Measurements from ENCODE around the gene HAUS2.
"Not testable (repeated sequence)": the region's sequence is repeated elsewhere in the genome, so short reads cannot be mapped to it uniquely, and the experiment has no call there.

HAUS2 gene

GRCh38 chr15:42576040-42576594 lies 27.5 kb downstream of the HAUS2 start:
- no peak for DNase-seq

DNA sequence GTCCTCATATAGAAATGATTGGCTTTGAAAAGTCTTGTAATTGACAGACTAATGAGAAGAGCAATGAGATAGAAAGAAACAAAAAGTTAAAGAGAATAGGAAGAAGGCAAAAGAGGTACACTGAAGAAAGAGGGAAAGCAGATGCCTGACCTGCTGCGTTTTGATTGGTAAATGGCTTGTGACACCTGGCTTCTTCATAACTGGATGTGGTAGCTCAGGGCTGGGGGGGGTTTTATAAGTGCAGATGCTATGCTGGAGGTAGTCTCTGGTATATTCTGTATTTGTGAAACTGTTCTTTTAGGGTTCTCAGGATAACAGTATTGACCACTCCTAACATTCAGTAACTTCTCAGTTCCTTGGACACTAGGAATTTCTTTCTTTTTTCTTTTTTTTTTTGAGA lies 28.1 kb downstream of the HAUS2 start:
- DNase-seq, result no peak

DNA sequence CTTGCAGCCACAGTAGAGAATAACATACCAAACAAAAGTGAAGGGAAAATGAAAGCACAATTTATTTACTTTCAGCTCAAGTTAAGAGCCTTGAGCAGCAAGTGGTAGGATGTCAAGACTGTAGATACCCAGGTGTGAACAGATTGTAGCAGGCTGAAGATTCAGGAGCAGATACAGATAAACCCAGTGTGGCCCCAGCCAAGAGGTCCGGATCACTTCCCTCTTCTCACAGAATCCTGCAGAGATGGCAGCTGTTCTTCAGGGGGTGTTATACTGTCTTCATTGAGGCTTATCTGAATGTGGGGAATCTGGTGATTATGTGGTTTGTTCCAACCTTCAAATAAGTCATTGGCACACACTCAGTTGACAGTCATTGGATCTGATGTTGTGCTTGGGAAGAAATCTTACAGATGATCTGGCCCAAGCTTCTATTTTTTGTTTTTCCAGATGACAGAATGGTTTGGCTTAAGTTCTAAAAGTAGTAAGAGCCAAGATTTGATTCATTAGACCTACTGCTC lies 28.9 kb downstream of the HAUS2 start:
- DNase-seq, result no peak

DNA sequence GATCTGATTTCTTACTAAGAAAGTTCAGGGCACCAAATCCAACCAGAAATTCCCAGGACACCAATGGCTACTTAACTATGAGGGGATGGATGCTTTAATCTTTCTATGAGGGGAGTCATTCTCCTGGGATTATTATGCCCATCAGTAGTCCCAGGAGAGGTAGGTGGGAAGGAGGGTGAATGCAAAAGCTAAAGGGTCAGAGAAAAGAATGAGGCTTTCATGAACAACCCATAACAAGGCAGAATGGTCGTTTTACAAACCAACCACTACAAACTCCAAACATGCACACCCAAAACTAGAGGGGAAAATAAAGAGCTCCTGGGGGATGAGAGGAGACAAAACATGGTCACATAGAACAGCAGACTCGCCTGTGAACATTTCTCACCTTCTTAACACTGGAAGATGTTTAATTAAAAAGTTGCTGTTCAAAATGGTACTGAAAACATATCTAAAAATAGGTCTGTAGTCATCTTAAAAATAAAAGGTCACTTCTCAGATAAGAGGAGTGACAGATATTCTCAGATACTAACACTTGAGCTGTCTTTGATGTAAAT lies 30.4 kb downstream of the HAUS2 start:
- no peak for DNase-seq

GRCh38 chr15:42581272-42581730 lies 32.7 kb downstream of the HAUS2 start:
- peak; percentile 87 for DNase-seq

- DNase-seq, result no peak
Observed at GRCh38 chr15:42582569-42583375, 34.1 kb downstream of the HAUS2 start.

DNA sequence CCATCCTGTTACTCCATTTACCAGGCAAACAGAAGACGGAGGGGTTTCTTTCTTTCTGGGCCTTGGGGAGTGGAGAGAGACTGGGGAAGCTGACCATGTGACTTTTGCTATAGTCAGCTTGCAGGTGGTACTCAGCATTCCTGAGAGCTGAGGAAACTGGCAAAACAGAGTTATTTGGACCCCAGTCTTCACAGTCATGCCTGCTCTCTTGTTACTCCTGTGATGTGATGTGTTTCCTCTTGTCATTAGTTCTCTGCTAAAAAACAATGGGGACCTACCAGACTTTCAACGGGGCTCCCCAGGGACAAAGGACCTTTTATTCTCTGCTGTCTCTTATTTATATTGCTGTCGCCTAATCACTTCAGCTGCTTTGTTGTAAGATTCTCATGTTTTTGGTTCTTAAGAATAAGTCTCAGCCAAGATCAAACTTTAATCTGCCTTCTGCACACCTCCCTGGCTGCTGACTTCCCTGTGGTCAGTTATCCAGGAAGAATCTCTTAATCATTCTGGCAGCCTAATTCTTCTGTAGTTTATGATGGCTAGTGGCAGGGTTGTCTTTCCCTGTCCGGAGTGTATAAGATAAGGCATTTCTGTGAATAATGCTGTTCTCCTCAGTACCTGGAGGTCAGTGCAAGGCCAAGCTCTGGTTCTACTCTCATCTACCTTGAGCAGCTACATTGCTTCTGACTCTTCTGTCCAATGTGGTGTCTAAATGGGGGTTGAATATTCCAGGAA lies 35.6 kb downstream of the HAUS2 start:
- DNase-seq, result no peak

DNA sequence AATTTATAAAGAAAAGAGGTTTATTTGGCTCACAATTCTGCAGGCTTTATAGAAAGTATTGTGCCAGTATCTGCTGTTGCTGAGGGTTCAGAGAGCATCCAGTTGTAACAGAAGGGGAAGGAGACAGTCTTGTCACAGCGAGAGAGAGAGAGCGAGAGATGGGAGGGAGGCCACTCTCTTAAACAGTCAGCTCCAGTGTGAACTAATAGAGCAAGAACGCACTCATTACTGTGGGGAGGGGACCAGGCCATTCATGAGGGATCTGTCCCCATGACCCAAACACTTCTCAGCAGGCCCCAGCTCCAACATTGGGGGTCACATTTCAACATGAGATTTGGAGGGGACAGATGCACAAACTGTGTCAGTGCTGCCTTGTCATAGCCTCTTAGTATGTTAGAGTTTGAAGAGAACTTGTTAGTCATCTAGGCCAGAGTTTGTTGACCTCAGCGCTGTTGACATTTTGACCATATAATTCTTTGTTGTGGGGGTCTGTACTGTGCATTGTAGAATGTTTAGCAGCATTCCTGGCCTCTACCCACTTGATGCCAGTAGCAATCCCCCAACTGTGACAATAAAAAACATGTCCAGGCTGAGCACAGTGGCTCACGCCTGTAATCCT lies 42.1 kb downstream of the HAUS2 start:
- no peak for DNase-seq

- DNase-seq, result no peak
Observed at GRCh38 chr15:42591238-42591934, 42.7 kb downstream of the HAUS2 start.

DNA sequence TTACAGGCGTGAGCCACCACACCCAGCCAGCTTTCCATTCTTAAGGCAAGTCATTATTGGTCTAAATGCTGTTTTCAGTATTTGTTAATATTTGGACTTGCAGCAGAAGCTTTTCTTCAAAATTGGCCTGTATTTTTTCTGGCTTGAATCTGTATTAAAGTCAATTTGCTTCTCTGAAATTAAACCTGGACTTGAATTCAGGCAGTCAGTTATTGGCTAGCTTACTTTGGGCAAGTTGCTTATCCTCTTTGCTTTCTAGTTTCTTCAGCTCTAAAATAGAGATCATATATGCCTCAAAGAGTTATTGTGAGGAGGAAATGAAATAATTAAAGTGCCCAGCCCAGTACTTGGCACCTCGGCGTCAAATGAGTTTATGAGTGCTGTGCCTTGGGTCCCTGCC lies 44.1 kb downstream of the HAUS2 start:
- no peak for DNase-seq

- DNase-seq, result no peak
Observed at GRCh38 chr15:42593143-42593542, 44.5 kb downstream of the HAUS2 start.

DNA sequence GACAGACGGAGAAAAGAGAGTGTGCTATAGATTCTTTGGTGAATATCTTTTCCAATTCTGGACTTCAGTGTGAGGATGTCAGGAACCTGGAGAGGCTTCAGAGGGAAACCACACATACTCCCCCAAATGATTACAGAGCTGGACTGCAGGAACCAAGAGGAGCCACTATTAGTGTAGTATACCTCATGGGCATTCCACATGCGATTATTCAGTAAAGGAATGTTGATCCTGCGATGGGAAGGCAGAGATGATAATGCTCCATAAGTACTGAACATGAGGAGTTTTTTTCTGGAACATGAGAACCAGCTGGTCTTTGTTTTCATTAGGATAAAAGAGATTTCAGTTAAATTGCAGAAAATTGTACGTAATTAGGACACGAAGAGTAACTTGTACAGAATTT lies 45.5 kb downstream of the HAUS2 start:
- no peak for DNase-seq

DNA sequence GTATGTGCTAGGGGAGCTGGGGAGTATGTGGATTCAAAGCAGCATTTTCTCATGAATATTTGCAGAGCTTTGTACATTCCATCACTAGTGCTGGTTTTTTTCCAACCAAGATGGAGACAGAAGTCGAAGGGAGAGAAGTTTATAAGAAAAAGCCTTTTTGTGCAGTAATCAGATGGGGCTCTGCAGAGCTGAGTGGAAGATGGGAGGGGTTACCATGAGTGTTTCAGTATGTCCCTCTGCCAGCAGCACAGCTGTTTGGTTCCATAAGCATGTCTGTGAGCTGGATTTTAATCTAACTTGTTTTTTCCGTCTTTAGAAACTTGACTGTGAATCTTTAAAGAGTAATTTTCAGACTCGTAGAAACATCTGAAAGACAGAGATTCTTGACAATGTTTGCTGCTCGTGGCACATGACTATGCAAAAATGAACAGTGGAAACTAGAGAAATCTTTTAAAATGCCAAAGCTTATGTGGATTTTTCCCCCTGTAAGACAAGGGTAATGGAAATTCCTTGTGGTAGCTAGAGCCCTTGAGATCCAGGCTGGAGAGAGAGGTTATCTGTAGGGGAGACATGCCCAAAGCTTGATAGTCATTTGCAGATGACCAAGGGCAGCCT lies 47.1 kb downstream of the HAUS2 start:
- DNase-seq, result no peak

DNA sequence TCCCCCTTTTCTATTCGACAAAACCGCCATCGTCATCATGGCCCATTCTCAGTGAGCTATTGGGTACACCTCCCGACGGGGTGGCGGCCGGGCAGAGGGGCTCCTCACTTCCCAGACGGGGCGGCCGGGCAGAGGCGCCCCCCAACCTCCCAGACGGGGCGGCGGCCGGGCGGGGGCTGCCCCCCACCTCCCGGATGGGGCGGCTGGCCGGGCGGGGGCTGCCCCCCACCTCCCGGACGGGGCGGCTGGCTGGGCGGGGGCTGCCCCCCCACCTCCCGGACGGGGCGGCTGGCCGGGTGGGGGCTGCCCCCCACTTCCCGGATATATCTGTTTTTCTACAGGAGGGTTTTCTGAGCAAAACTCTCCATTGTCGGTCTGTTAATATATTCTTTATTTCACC lies 52.7 kb downstream of the HAUS2 start:
- DNase-seq, result not testable (repeated sequence)

DNA sequence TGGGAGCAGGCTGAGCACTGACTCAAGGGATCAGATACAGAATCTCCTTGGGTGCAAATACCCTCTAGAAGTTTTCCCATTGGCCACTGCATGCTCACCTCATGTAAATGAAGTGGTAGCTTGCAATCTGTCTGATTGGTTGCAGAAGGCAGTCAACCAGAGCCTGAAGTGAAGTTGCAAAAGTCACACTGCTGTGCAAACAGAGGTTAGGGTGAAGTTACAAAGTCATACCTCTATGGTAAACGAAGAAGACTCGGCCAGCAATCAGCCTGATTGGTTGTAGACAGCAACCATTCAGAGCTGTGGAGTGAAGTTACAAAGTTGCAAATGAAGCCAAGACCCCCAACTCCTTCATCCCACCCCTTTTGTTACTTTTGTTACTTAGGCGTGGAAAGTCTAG lies 53.9 kb downstream of the HAUS2 start:
- DNase-seq, result no peak

- DNase-seq, result no peak
Observed at GRCh38 chr15:42603978-42604377, 55.3 kb downstream of the HAUS2 start.

GRCh38 chr15:42604894-42605744 lies 56.5 kb downstream of the HAUS2 start:
- no peak for DNase-seq

DNA sequence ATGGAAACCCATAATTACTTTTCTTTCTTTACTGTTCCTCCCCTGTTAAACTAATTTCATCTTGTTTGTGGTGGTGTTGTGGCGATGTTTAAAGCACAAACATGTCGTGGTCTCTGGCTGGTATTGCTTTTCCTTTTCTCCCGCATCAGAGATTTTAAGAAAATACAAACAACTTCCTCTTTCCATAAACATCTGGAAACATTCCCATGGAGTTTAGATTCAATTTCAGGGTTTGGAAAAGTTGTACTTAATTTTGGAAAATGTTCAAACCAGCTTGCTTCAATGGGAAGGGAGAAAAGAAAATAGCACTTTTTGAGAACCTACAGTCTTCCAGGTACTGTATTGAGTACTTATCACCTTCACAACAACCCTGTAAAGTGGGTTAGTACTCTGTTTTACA lies 57.2 kb downstream of the HAUS2 start:
- no peak for DNase-seq

DNA sequence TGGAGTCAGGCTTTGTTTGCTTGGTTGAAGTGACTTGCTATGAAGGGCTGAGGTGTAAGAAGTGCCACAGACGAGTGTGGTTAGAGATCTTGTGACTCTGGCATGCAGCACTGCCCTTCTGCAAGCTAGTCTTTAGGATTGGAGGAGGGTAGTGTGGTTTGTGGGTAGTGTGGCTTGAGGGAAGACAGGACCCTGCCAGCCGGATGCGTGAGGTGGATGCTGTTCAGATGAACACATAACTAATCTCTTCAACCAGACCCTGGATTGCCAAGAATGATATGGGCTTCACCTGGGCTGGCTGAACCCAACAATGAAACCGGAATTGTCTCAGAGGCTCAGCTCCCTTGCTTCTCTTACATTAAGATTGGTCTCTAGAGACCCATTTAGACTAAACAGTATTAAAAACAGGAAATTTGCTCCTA lies 59.5 kb downstream of the HAUS2 start:
- DNase-seq, result peak; percentile 74

DNA sequence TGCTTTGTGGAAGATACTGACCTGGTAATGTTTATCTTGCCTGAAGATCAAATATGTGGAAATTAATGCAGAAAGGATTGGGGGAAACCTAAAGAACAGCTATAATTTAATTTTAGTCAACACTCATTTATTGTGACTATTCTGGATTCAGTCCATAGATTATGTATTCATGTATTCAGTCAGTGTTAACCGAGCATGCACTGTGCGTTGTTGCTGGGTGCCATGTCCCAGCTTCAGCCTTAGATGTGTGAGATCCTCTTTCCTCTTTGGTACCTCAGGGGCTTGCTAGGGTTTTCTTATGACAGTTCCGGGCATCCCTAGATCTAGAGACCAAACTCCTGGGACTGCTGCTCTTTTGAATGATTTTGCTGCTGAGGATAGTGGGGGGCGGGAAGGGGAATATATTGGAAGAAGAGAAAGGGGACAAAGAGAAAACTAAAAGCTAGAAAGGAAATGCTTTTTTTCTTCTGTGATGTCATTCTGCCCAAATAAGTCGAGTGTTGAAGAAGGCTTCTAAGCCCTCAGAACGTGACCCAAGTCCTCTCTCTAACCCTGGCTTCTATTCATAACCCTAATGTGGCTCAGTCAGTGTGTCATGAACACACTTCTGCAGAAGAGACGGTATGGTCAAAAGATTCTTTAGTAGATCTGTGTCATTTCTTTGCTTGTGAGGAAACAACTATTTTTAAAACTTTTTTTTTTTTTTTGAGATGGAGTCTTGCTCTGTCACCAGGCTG lies 60.3 kb downstream of the HAUS2 start:
- DNase-seq, result no peak
